ENCODE measurements around the gene DCAF5.

- TF ChIP-seq EP300 (IDR thresholded peaks at IDR 0.05) (no peak), POLR2A (IDR thresholded peaks at IDR 0.05) (no peak), CTCF (IDR thresholded peaks at IDR 0.05) (no peak)
These were observed 68.9 kb downstream of the DCAF5 start for GRCh38 chr14:69084023-69084422.

All from ovary (tissue), 3 donors.